Left lobe of liver (tissue), 2 donors: Measurements from ENCODE around the gene IRF6. TPM values are rescaled to one million over a fixed set of nuclear protein-coding genes. Genes with fewer than 3 reads are reported as not detected.

ENCODE experiments used
- ATAC-seq: fragments of 200-7000 bp; cut with Tn5 transposase; one replicate; pipeline ENCODE4 v1.9.1; 2020; ENCODE audit warnings: mild to moderate bottlenecking, moderate library complexity
- DNase-seq: peaks from one replicate; pipeline ENCODE4 v3.0.0-alpha.2; 2020; ENCODE audit warnings: low spot score
- total RNA-seq: library from RNA; stranded (reverse); gene quantifications from one replicate; pipeline ENCODE4 v1.2.1, GENCODE V29; 2021
- donor health status: DM: no; HTN: no; CAD: no; lungs with moderate emphysema.
- donor health status: DM: no; HTN: yes; CAD: no.

IRF6 gene
- total RNA-seq, 1 donor from 2014 or later, result 30.0 TPM

GRCh38 chr1:209761011-209761635 lies 44.8 kb downstream of the IRF6 start:
- DNase-seq, result no peak
- no peak for ATAC-seq

- DNase-seq (no peak), ATAC-seq (no peak)
These were observed 46.0 kb downstream of the IRF6 start for GRCh38 chr1:209759829-209760359.

- ATAC-seq (no peak), DNase-seq (no peak)
These were observed 47.5 kb downstream of the IRF6 start for GRCh38 chr1:209758400-209758799.

DNA sequence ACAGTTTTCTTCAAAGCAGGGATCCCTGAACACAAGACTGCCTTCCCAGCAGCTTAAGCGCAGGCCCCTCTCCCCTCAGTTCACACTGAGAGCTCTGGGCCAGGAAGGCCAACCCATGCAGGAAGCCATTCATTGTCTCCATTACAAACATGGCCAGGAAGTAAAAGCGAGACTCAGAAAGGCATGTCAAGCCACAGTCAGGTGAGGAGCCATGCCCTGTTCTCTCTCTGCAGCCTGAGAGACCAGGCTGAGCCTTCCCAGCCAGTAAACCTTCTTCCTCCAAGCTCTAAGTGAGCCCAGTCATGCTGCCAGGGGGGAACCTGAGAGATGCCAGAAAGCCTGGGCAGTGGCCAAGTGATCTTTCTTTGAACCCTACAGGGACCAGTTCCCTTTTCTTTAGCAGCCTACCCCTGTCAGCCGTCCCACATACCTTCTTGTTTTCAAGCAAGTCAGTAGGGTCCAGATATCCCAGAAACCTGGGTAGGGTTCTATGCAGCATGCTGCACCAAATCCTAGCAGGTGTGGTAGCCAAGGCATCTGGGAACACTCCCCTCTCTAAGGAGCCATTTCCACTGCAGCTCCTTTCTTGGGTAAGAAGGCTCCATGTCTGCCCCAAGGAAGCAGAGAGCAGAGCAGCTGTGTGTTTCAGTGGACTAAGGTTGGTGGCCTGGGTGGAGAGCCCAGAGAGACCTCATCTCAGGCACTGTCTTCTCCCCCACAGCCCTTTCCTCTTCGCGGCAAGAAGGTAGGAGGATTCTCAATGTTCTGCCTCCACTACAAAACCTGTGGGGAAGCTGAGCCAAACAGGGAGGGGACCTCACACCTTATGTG lies 49.1 kb downstream of the IRF6 start:
- ATAC-seq, result no peak

GRCh38 chr1:209755926-209756614 lies 49.9 kb downstream of the IRF6 start, which contains the start of gene TRAF3IP3:
Gene TRAF3IP3, plus strand, starts transcription at chr1:209756053. Its CDS starts 3,987 bp downstream, at chr1:209760040.
- DNase-seq (no peak), ATAC-seq (peak; percentile 26)

More for the DNA sequence above, 49.1 kb downstream of the IRF6 start:
- DNase-seq, result no peak

DNA sequence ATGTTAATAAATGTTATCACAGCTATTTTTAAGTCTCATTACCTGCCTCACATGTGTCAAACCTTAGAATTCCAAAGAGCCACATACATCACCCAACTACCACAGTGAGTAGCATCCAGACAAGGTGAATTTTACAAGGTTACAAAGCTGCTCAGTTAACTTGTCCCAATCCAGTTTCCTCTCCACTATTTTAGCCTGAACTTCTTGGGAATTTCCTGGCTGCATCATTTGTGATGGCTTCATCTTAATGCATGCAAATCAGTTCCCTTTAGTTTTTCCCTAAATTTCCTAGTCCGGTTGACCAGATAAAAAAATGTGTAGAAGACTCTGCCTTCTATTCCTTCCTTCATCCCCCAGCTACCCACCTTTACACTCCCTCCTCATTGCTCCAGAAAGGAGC lies 50.7 kb downstream of the IRF6 start:
- no peak for DNase-seq
- no peak for ATAC-seq

GRCh38 chr1:209752890-209753289 lies 53.1 kb downstream of the IRF6 start:
- DNase-seq (no peak), ATAC-seq (no peak)

GRCh38 chr1:209751627-209752231 lies 54.2 kb downstream of the IRF6 start:
- no peak for DNase-seq
- ATAC-seq, result no peak

DNA sequence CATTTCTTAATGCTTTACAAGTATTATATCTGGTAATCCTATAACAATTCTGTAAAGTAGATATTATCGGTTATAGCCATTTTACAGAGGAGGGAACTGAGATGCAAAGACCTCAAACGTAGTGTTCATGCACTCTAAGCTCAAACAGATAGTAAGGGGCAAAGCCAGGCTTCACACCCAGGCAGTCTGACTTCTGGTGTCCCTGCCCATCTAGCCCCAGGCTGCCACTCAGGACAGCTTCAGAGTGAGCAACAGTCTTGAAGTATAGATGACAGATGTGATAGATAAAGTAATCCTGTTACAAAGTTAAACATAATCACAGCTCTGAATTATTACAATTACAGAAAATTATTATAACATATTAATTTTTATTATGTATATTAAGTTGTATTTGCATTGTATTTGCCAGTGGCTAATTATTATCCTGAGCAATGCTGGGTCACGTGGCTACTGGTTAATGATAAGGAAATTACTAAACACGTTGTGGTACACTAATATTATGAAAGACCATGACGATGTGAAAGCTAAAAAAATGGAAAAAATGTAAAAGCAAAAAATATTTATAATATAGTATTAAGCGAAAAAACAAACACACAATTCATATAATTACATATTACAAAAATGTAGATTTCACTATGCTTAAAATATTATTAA lies 56.1 kb downstream of the IRF6 start:
- ATAC-seq (no peak), DNase-seq (no peak)

- ATAC-seq (no peak), DNase-seq (no peak)
These were observed 56.7 kb downstream of the IRF6 start for GRCh38 chr1:209749205-209749604.

GRCh38 chr1:209748620-209749019 lies 57.3 kb downstream of the IRF6 start:
- DNase-seq, result no peak
- ATAC-seq, result no peak

- DNase-seq (peak; percentile 99), ATAC-seq (peak; percentile 96)
These were observed 58.2 kb downstream of the IRF6 start for GRCh38 chr1:209747580-209748262.

- DNase-seq (no peak), ATAC-seq (no peak)
These were observed 59.3 kb downstream of the IRF6 start for GRCh38 chr1:209746451-209747165.

DNA sequence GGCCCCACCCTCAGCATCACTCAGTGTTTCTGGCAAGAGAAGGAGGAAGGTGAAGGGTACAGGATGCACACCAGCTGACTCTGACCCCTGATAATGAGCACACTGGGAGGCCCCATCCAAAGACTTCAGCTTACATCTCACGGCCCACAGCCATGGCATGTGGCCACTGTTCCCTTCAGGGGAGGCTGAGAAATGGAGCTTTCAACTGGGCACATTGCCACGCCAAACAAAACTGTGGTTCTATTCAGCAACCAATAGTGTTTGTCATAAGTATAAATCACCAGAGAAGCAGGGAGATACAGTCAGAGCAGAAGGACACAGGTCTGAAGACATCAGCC lies 62.8 kb downstream of the IRF6 start:
- DNase-seq (peak; percentile 73), ATAC-seq (peak; percentile 19)

DNA sequence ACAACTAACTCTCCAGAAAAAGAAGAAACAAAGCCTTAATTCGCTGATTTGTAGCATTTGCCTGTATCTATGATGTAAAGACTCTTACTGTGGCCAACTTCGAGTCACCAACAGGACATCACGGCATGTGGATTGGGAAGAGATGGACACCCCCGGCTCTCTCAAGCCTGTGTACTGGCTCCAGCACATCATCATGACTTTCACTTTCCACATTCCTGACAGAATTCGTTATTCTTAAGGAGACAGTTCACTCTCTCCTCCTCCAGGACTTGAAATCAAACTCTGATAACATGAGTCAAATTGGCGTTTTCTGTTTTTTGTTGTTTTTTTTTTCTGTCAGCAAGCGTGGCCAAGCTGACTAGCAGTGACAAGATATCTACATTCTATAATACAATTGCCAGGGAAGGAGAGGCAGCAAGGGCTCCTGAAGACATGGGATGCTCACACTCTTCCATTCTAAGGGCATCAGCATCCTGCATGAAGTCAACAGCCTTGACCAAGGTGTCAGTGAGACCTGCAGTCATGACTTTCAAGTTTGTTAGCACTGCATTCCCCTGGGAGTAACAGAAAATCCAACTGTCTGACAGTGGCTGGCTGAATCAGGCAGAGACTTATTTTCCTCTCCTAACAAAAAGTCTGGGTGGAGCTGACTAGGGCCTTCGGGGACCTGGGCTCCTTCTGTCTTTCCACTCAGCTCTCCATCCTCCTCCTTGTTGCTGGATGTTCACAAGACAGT lies 63.4 kb downstream of the IRF6 start:
- no peak for DNase-seq
- ATAC-seq, result peak; percentile 40

DNA sequence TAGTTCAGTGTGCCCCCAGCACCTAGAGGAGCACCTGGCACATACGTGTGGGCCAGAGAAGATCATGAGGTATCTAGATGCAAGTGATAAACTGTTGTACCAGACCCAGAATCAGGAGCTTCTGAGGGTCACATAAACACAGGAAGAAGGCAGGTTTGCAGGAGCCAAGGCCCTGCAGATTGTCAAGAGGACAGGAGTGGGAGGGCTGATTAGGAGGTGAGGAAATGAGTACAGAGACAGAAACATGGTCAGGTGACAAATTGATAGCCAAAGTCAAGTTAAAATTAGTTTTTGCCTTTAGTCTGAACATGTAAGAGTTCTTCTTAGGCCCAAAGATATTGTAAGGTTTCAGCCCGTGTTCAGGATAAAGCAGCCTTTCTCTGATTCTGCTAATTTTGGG lies 64.1 kb downstream of the IRF6 start:
- ATAC-seq, result peak; percentile 51
- DNase-seq, result no peak

GRCh38 chr1:209741193-209741592 lies 64.7 kb downstream of the IRF6 start:
- ATAC-seq (peak; percentile 80), DNase-seq (peak; percentile 79)

- DNase-seq, result no peak
- ATAC-seq, result no peak
These were observed 67.7 kb downstream of the IRF6 start for GRCh38 chr1:209738270-209738669.

- DNase-seq, result peak; percentile 68
- peak; percentile 60 for ATAC-seq
These were observed 68.8 kb downstream of the IRF6 start for GRCh38 chr1:209737118-209737505.
